ENCODE data around the gene LIMS4.
"Not testable (repeated sequence)": the region's sequence is repeated elsewhere in the genome, so short reads cannot be mapped to it uniquely, and the experiment has no call there.

Gene LIMS4

GRCh38 chr2:110443305-110444005, 29.2 kb downstream of the LIMS4 start:
- not testable (repeated sequence) for H3K27ac ChIP-seq (ENCODE audit: low read length); H3K4me2 ChIP-seq (ENCODE audit: insufficient read depth, low read length); H3K9ac ChIP-seq (ENCODE audit: low read depth, low read length); H3K79me2 ChIP-seq (ENCODE audit: insufficient read depth, low read length); H2AFZ ChIP-seq (ENCODE audit: low read depth, low read length); H3K4me3 ChIP-seq (ENCODE audit: low read depth in 1 of 2, low read length in 2 of 2); ATAC-seq (ENCODE audit: insufficient read depth, low read depth); DNase-seq; H3K36me3 ChIP-seq (ENCODE audit: insufficient read depth, low read length); H3K4me1 ChIP-seq (ENCODE audit: insufficient read depth, low read length); H4K20me1 ChIP-seq (ENCODE audit: insufficient read depth, low read length); H3K9me3 ChIP-seq (ENCODE audit: insufficient read depth, low read length, severe bottlenecking); H3K27me3 ChIP-seq (ENCODE audit: insufficient read depth, low read length, poor library complexity)

- H3K4me1 ChIP-seq (ENCODE audit: insufficient read depth, low read length); H3K27me3 ChIP-seq (ENCODE audit: insufficient read depth, low read length, poor library complexity); H3K79me2 ChIP-seq (ENCODE audit: insufficient read depth, low read length); H3K27ac ChIP-seq (ENCODE audit: low read length); ATAC-seq (ENCODE audit: insufficient read depth, low read depth); H4K20me1 ChIP-seq (ENCODE audit: insufficient read depth, low read length); H3K9me3 ChIP-seq (ENCODE audit: insufficient read depth, low read length, severe bottlenecking); H2AFZ ChIP-seq (ENCODE audit: low read depth, low read length); H3K36me3 ChIP-seq (ENCODE audit: insufficient read depth, low read length); H3K4me3 ChIP-seq (ENCODE audit: low read depth in 1 of 2, low read length in 2 of 2); H3K4me2 ChIP-seq (ENCODE audit: insufficient read depth, low read length); H3K9ac ChIP-seq (ENCODE audit: low read depth, low read length); DNase-seq: not testable (repeated sequence)
These were observed 30.7 kb downstream of the LIMS4 start for GRCh38 chr2:110441905-110442304.

- H3K4me2 ChIP-seq (ENCODE audit: insufficient read depth, low read length); H3K9ac ChIP-seq (ENCODE audit: low read depth, low read length); H3K9me3 ChIP-seq (ENCODE audit: insufficient read depth, low read length, severe bottlenecking); H3K4me1 ChIP-seq (ENCODE audit: insufficient read depth, low read length); H3K27ac ChIP-seq (ENCODE audit: low read length); H3K27me3 ChIP-seq (ENCODE audit: insufficient read depth, low read length, poor library complexity); H3K4me3 ChIP-seq (ENCODE audit: low read depth in 1 of 2, low read length in 2 of 2); H2AFZ ChIP-seq (ENCODE audit: low read depth, low read length); H3K79me2 ChIP-seq (ENCODE audit: insufficient read depth, low read length); H4K20me1 ChIP-seq (ENCODE audit: insufficient read depth, low read length); ATAC-seq (ENCODE audit: insufficient read depth, low read depth); DNase-seq; H3K36me3 ChIP-seq (ENCODE audit: insufficient read depth, low read length): not testable (repeated sequence)
These were observed 38.1 kb downstream of the LIMS4 start for GRCh38 chr2:110434565-110434964.

- peak; percentile 77 for ATAC-seq (ENCODE audit: insufficient read depth, low read depth)
- H3K27ac ChIP-seq (ENCODE audit: low read length); H3K27me3 ChIP-seq (ENCODE audit: insufficient read depth, low read length, poor library complexity); H3K79me2 ChIP-seq (ENCODE audit: insufficient read depth, low read length); H4K20me1 ChIP-seq (ENCODE audit: insufficient read depth, low read length); H2AFZ ChIP-seq (ENCODE audit: low read depth, low read length); H3K9ac ChIP-seq (ENCODE audit: low read depth, low read length); H3K4me3 ChIP-seq (ENCODE audit: low read depth in 1 of 2, low read length in 2 of 2); H3K4me2 ChIP-seq (ENCODE audit: insufficient read depth, low read length); H3K9me3 ChIP-seq (ENCODE audit: insufficient read depth, low read length, severe bottlenecking); H3K4me1 ChIP-seq (ENCODE audit: insufficient read depth, low read length); DNase-seq; H3K36me3 ChIP-seq (ENCODE audit: insufficient read depth, low read length): not testable (repeated sequence)
These were observed 46.9 kb downstream of the LIMS4 start for GRCh38 chr2:110425725-110426124.

- not testable (repeated sequence) for H3K27ac ChIP-seq (ENCODE audit: low read length); H2AFZ ChIP-seq (ENCODE audit: low read depth, low read length); H3K27me3 ChIP-seq (ENCODE audit: insufficient read depth, low read length, poor library complexity); H3K9ac ChIP-seq (ENCODE audit: low read depth, low read length); DNase-seq; ATAC-seq (ENCODE audit: insufficient read depth, low read depth); H3K36me3 ChIP-seq (ENCODE audit: insufficient read depth, low read length); H3K79me2 ChIP-seq (ENCODE audit: insufficient read depth, low read length); H3K4me2 ChIP-seq (ENCODE audit: insufficient read depth, low read length); H3K4me3 ChIP-seq (ENCODE audit: low read depth in 1 of 2, low read length in 2 of 2); H3K9me3 ChIP-seq (ENCODE audit: insufficient read depth, low read length, severe bottlenecking); H3K4me1 ChIP-seq (ENCODE audit: insufficient read depth, low read length); H4K20me1 ChIP-seq (ENCODE audit: insufficient read depth, low read length)
These were observed 48.2 kb downstream of the LIMS4 start for GRCh38 chr2:110424421-110424820.

- H3K4me2 ChIP-seq (ENCODE audit: insufficient read depth, low read length); H4K20me1 ChIP-seq (ENCODE audit: insufficient read depth, low read length); H3K36me3 ChIP-seq (ENCODE audit: insufficient read depth, low read length); H3K9me3 ChIP-seq (ENCODE audit: insufficient read depth, low read length, severe bottlenecking); H3K9ac ChIP-seq (ENCODE audit: low read depth, low read length); H3K79me2 ChIP-seq (ENCODE audit: insufficient read depth, low read length); H3K4me1 ChIP-seq (ENCODE audit: insufficient read depth, low read length); H3K27ac ChIP-seq (ENCODE audit: low read length); H3K27me3 ChIP-seq (ENCODE audit: insufficient read depth, low read length, poor library complexity); H2AFZ ChIP-seq (ENCODE audit: low read depth, low read length); ATAC-seq (ENCODE audit: insufficient read depth, low read depth); H3K4me3 ChIP-seq (ENCODE audit: low read depth in 1 of 2, low read length in 2 of 2); DNase-seq: not testable (repeated sequence)
These were observed 49.0 kb downstream of the LIMS4 start for GRCh38 chr2:110423574-110423962.

- H3K79me2 ChIP-seq (ENCODE audit: insufficient read depth, low read length); H3K27me3 ChIP-seq (ENCODE audit: insufficient read depth, low read length, poor library complexity); ATAC-seq (ENCODE audit: insufficient read depth, low read depth); H4K20me1 ChIP-seq (ENCODE audit: insufficient read depth, low read length); H2AFZ ChIP-seq (ENCODE audit: low read depth, low read length); H3K9ac ChIP-seq (ENCODE audit: low read depth, low read length); DNase-seq; H3K36me3 ChIP-seq (ENCODE audit: insufficient read depth, low read length); H3K4me3 ChIP-seq (ENCODE audit: low read depth in 1 of 2, low read length in 2 of 2); H3K27ac ChIP-seq (ENCODE audit: low read length); H3K4me2 ChIP-seq (ENCODE audit: insufficient read depth, low read length); H3K4me1 ChIP-seq (ENCODE audit: insufficient read depth, low read length); H3K9me3 ChIP-seq (ENCODE audit: insufficient read depth, low read length, severe bottlenecking): not testable (repeated sequence)
These were observed 49.6 kb downstream of the LIMS4 start for GRCh38 chr2:110422852-110423573.

GRCh38 chr2:110420641-110421354, 51.8 kb downstream of the LIMS4 start:
- H3K4me2 ChIP-seq (ENCODE audit: insufficient read depth, low read length); H3K36me3 ChIP-seq (ENCODE audit: insufficient read depth, low read length); H3K27me3 ChIP-seq (ENCODE audit: insufficient read depth, low read length, poor library complexity); DNase-seq; H3K4me1 ChIP-seq (ENCODE audit: insufficient read depth, low read length); H3K27ac ChIP-seq (ENCODE audit: low read length); H3K9me3 ChIP-seq (ENCODE audit: insufficient read depth, low read length, severe bottlenecking); H3K9ac ChIP-seq (ENCODE audit: low read depth, low read length); H2AFZ ChIP-seq (ENCODE audit: low read depth, low read length); H3K79me2 ChIP-seq (ENCODE audit: insufficient read depth, low read length); H4K20me1 ChIP-seq (ENCODE audit: insufficient read depth, low read length); ATAC-seq (ENCODE audit: insufficient read depth, low read depth); H3K4me3 ChIP-seq (ENCODE audit: low read depth in 1 of 2, low read length in 2 of 2): not testable (repeated sequence)
